GM11168 (cell line): ENCODE measurements around the gene WDR70.
"Not testable (repeated sequence)": the region's sequence is repeated elsewhere in the genome, so short reads cannot be mapped to it uniquely, and the experiment has no call there.

Experiments
- in situ Hi-C: fragments of 300-500 bp; cut with MboI; formaldehyde crosslinking; loops from one replicate; pipeline ENCODE4 v1.12.0; 2022; ENCODE audit warnings: low sequenced_read_pairs; ENCODE audit not compliant: unreplicated experiment

WDR70 gene

GRCh38 chr5:37379100-37379628, at the start of gene WDR70:
WDR70 (plus strand) TSS chr5:37379318; CDS start chr5:37379368, 50 bp downstream.
- in situ Hi-C loops, result not testable (repeated sequence)

- in situ Hi-C loops, result not testable (repeated sequence)
Observed at GRCh38 chr5:37334754-37335153, 44.4 kb upstream of the WDR70 start.

GRCh38 chr5:37342741-37343140, 36.4 kb upstream of the WDR70 start:
- in situ Hi-C loops, result not testable (repeated sequence)

- in situ Hi-C loops, result no loop called here
Observed at GRCh38 chr5:37355161-37355560, 24.0 kb upstream of the WDR70 start.

GRCh38 chr5:37370550-37370863, 8.6 kb upstream of the WDR70 start:
- in situ Hi-C loops, result no loop called here

- in situ Hi-C loops, result no loop called here
Observed at GRCh38 chr5:37370864-37371726, 8.0 kb upstream of the WDR70 start, which contains the start of gene NUP155. NUP155 (minus strand) TSS chr5:37371106; CDS start chr5:37370977, 129 bp downstream.

GRCh38 chr5:37375091-37375490, 4.0 kb upstream of the WDR70 start:
- in situ Hi-C loops, result no loop called here

- in situ Hi-C loops, result not testable (repeated sequence)
Observed at GRCh38 chr5:37378066-37378465, 1.1 kb upstream of the WDR70 start.

- in situ Hi-C loops, result no loop called here
Observed at GRCh38 chr5:37391591-37391990, 12.5 kb downstream of the WDR70 start.

GRCh38 chr5:37396352-37396751, 17.2 kb downstream of the WDR70 start:
- in situ Hi-C loops, result no loop called here

- in situ Hi-C loops, result no loop called here
Observed at GRCh38 chr5:37400501-37400900, 21.4 kb downstream of the WDR70 start.

GRCh38 chr5:37412515-37412914, 33.4 kb downstream of the WDR70 start:
- in situ Hi-C loops, result no loop called here

- in situ Hi-C loops, result not testable (repeated sequence)
Observed at GRCh38 chr5:37415456-37415855, 36.3 kb downstream of the WDR70 start.

- in situ Hi-C loops, result no loop called here
Observed at GRCh38 chr5:37417347-37417746, 38.2 kb downstream of the WDR70 start.

- in situ Hi-C loops, result no loop called here
Observed at GRCh38 chr5:37424441-37424840, 45.3 kb downstream of the WDR70 start.

GRCh38 chr5:37428044-37428443, 48.9 kb downstream of the WDR70 start:
- in situ Hi-C loops, result no loop called here

- in situ Hi-C loops, result no loop called here
Observed at GRCh38 chr5:37435261-37435660, 56.1 kb downstream of the WDR70 start.

GRCh38 chr5:37436146-37436934, 57.2 kb downstream of the WDR70 start:
- in situ Hi-C loops, result no loop called here

GRCh38 chr5:37437711-37438110, 58.6 kb downstream of the WDR70 start:
- in situ Hi-C loops, result no loop called here

GRCh38 chr5:37445783-37446182, 66.7 kb downstream of the WDR70 start:
- in situ Hi-C loops, result not testable (repeated sequence)

GRCh38 chr5:37448941-37449340, 69.8 kb downstream of the WDR70 start:
- in situ Hi-C loops, result no loop called here
